ENCODE data around the gene LRRFIP1.

The LRRFIP1 gene

DNA sequence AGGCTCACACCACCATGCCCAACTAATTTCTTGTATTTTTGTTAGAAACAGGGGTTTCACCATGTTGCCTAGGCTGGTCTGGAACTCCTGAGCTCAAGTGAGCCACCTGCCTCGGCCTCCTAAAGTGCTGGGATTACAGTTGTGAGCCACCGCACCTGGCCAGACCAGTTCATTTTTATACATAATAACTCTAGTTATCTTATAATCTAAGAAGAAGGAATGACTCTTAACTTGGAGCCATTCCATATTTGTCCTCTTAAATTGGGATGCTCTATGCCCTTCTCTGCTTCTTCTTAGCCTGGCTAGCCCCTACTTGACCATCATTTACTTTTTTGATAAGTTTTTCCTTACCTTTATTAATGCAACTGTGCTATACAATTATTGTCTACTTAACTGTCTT is 174.1 kb downstream of the LRRFIP1 start:
- Histone ChIP-seq H3K4me3 (ENCODE audit: low read depth, low read length) (no peak overlapping the region), H3K79me2 (no peaks in the 10 kb centered on the region), H3K4me2 (ENCODE audit: low read length) (no peak overlapping the region), H3K9me3 (ENCODE audit: control insufficient read depth, low read length) (no peaks in the 10 kb centered on the region), H3K36me3 (ENCODE audit: control insufficient read depth, insufficient read depth, low read length) (no peaks in the 10 kb centered on the region), H2AFZ (no peak overlapping the region), H3K9ac (no peak overlapping the region), H3K27me3 (ENCODE audit: control insufficient read depth, insufficient read depth, low read length) (no peaks in the 10 kb centered on the region), H3K27ac (no peak overlapping the region), H3K4me1 (no peaks in the 10 kb centered on the region)
- TF ChIP-seq, protein P1, sequence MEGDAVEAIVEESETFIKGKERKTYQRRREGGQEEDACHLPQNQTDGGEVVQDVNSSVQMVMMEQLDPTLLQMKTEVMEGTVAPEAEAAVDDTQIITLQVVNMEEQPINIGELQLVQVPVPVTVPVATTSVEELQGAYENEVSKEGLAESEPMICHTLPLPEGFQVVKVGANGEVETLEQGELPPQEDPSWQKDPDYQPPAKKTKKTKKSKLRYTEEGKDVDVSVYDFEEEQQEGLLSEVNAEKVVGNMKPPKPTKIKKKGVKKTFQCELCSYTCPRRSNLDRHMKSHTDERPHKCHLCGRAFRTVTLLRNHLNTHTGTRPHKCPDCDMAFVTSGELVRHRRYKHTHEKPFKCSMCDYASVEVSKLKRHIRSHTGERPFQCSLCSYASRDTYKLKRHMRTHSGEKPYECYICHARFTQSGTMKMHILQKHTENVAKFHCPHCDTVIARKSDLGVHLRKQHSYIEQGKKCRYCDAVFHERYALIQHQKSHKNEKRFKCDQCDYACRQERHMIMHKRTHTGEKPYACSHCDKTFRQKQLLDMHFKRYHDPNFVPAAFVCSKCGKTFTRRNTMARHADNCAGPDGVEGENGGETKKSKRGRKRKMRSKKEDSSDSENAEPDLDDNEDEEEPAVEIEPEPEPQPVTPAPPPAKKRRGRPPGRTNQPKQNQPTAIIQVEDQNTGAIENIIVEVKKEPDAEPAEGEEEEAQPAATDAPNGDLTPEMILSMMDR (IDR thresholded peaks at IDR 0.05): no peak

DNA sequence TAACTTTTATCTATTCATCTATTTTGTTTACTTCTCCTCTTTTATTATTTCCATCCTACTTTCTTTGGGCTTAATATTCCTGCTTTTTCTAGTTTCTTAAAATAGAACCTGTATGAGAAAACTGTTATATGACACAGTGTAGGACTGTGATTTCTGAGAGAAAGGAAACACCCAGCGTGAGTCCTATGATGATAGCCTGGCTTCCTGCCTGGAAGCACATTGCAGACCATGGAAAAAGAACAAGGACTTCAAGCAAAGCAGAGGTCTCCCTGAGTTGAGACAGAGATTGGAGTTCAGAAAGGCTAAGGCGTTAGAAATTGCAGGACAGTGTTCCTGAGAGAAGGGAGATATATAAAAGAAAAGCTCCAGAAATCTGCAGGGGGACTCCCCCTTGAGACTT is 178.9 kb downstream of the LRRFIP1 start:
- H3K27me3 ChIP-seq (ENCODE audit: control insufficient read depth, insufficient read depth, low read length): no peaks in the 10 kb centered on the region
- H3K9ac ChIP-seq: no peak overlapping the region
- no peak overlapping the region for H2AFZ ChIP-seq
- no peaks in the 10 kb centered on the region for H3K79me2 ChIP-seq
- no peak overlapping the region for H3K27ac ChIP-seq
- no peak overlapping the region for H3K4me3 ChIP-seq (ENCODE audit: low read depth, low read length)
- TF ChIP-seq, protein P1 (IDR thresholded peaks at IDR 0.05): no peak
- no peak overlapping the region for H3K4me2 ChIP-seq (ENCODE audit: low read length)
- H3K4me1 ChIP-seq: no peaks in the 10 kb centered on the region
- H3K9me3 ChIP-seq (ENCODE audit: control insufficient read depth, low read length): no peaks in the 10 kb centered on the region
- no peaks in the 10 kb centered on the region for H3K36me3 ChIP-seq (ENCODE audit: control insufficient read depth, insufficient read depth, low read length)

DNA sequence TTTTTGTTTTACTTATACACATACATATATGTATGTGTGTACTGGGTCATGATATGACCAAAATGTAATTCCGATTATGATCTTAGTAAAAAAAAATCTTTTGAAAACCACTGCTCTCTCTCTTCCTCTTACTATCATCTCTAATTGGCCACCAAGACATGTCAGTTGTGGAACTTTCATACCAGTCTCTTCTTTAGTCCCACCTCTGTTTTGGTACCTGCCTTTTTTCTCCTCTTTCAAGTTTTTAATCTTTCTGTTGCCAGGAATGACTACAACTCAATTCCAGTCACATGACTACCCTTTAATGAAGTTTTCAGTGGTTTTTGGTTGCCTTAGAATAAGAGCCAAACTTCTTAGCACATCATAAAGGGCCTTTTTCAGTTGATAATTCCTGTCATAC is 188.2 kb downstream of the LRRFIP1 start:
- TF ChIP-seq, protein P1 (IDR thresholded peaks at IDR 0.05): no peak
- Histone ChIP-seq H3K27ac (no peak overlapping the region), H3K9ac (no peak overlapping the region), H2AFZ (no peak overlapping the region), H3K4me3 (ENCODE audit: low read depth, low read length) (no peak overlapping the region), H3K27me3 (ENCODE audit: control insufficient read depth, insufficient read depth, low read length) (no peaks in the 10 kb centered on the region), H3K79me2 (no peaks in the 10 kb centered on the region), H3K9me3 (ENCODE audit: control insufficient read depth, low read length) (no peaks in the 10 kb centered on the region), H3K4me2 (ENCODE audit: low read length) (no peak overlapping the region), H3K4me1 (peaks cover 3% of the 10 kb centered on the region), H3K36me3 (ENCODE audit: control insufficient read depth, insufficient read depth, low read length) (no peaks in the 10 kb centered on the region)

DNA sequence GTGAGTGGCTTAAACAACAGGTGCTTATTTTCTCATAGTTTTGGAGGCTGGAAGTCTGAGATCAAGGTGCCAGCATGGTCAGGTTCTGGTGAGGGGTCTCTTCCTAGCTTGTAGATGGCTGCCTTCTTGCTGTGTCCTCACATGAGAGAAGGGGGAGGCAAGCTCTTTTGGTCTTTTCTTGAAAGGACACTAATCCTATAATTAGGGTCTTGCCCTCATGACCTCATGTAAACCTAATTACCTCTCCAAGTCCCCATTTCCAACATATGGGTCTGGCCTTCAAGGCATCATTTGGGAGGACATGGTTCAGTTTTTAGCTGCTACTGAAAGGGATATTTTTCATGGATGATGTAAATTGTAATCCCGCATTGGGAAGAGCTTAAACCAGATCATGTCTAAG is 189.1 kb downstream of the LRRFIP1 start:
- no peaks in the 10 kb centered on the region for H3K79me2 ChIP-seq
- TF ChIP-seq, protein P1 (IDR thresholded peaks at IDR 0.05): no peak

DNA sequence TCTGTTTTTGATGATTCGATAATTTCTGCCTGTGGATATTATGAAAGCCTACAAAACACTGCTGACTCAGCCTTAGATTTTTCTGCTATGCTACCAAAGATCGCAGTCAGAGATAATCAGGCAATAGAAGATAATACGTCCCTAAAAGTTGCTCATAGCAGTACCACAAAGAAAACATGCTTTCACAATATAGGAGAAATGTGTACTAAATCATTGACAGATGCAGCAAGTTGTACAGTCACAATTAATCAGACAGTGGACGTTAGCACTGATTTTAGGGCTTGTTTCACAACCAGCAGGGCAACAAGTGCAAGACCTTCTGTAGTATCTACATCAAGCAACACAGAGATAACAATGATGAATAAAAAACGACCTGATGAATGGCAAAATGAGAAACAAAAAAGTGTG is 190.7 kb downstream of the LRRFIP1 start:
- no peaks in the 10 kb centered on the region for H3K27me3 ChIP-seq (ENCODE audit: control insufficient read depth, insufficient read depth, low read length)
- no peak overlapping the region for H3K4me3 ChIP-seq (ENCODE audit: low read depth, low read length)
- no peaks in the 10 kb centered on the region for H3K79me2 ChIP-seq
- TF ChIP-seq, protein P1 (IDR thresholded peaks at IDR 0.05): no peak
- H3K4me2 ChIP-seq (ENCODE audit: low read length): peak overlapping the region; percentile 30
- H3K9me3 ChIP-seq (ENCODE audit: control insufficient read depth, low read length): no peaks in the 10 kb centered on the region
- H3K9ac ChIP-seq: no peak overlapping the region
- peaks cover 3% of the 10 kb centered on the region for H3K4me1 ChIP-seq
- no peak overlapping the region for H2AFZ ChIP-seq
- H3K27ac ChIP-seq: no peak overlapping the region
- no peaks in the 10 kb centered on the region for H3K36me3 ChIP-seq (ENCODE audit: control insufficient read depth, insufficient read depth, low read length)

More for the DNA sequence above, 189.1 kb downstream of the LRRFIP1 start:
- Histone ChIP-seq H3K36me3 (ENCODE audit: control insufficient read depth, insufficient read depth, low read length) (no peaks in the 10 kb centered on the region), H3K4me2 (ENCODE audit: low read length) (no peak overlapping the region), H3K9ac (no peak overlapping the region), H3K4me1 (peaks cover 3% of the 10 kb centered on the region), H3K27me3 (ENCODE audit: control insufficient read depth, insufficient read depth, low read length) (no peaks in the 10 kb centered on the region), H3K27ac (no peak overlapping the region), H3K4me3 (ENCODE audit: low read depth, low read length) (no peak overlapping the region), H3K9me3 (ENCODE audit: control insufficient read depth, low read length) (no peaks in the 10 kb centered on the region), H2AFZ (no peak overlapping the region)

Measured in parathyroid adenoma (tissue), 2 donors.